ENCODE measurements around the gene MRPS9.

The MRPS9 gene

GRCh38 chr2:105037572-105038382 lies at the start of gene MRPS9:
Gene MRPS9, plus strand, starts transcription at chr2:105038069. Its CDS starts 24 bp downstream, at chr2:105038093.
- Histone ChIP-seq H3K4me1 (ENCODE audit: control insufficient read depth, insufficient read depth, low read length) (peaks cover 24% of the 10 kb centered on the region), H3K36me3 (ENCODE audit: control insufficient read depth, insufficient read depth, low read length) (no peaks in the 10 kb centered on the region), H3K9me3 (ENCODE audit: control insufficient read depth, insufficient read depth, low read depth, low read length) (peaks cover 3% of the 10 kb centered on the region; the same call in 1 of the 2 replicates), H3K4me3 (ENCODE audit: low read depth, low read length) (peak within 1 kb of the TSS; percentile 92), H3K9ac (ENCODE audit: low read length) (peak within 1 kb of the TSS; percentile 92), H3K27ac (ENCODE audit: low read depth, low read length) (peak within 1 kb of the TSS; percentile 82), H3K27me3 (ENCODE audit: control insufficient read depth, insufficient read depth, low read length) (no peaks in the 10 kb centered on the region)

- no peak overlapping the region for H3K9ac ChIP-seq (ENCODE audit: low read length)
- no peaks in the 10 kb centered on the region for H3K36me3 ChIP-seq (ENCODE audit: control insufficient read depth, insufficient read depth, low read length)
- H3K27ac ChIP-seq (ENCODE audit: low read depth, low read length): no peak overlapping the region
- H3K9me3 ChIP-seq (ENCODE audit: control insufficient read depth, insufficient read depth, low read depth, low read length): peaks cover 11% of the 10 kb centered on the region
- 0 out of 2 replicates have a peak, but pooled peaks cover 8% of the 10 kb centered on the region for H3K4me1 ChIP-seq (ENCODE audit: control insufficient read depth, insufficient read depth, low read length)
- no peaks in the 10 kb centered on the region for H3K27me3 ChIP-seq (ENCODE audit: control insufficient read depth, insufficient read depth, low read length)
- no peak overlapping the region for H3K4me3 ChIP-seq (ENCODE audit: low read depth, low read length)
These were observed 32.5 kb upstream of the MRPS9 start for GRCh38 chr2:105005181-105005951.

GRCh38 chr2:105007367-105007766 lies 30.5 kb upstream of the MRPS9 start:
- Histone ChIP-seq H3K27me3 (ENCODE audit: control insufficient read depth, insufficient read depth, low read length) (no peaks in the 10 kb centered on the region), H3K36me3 (ENCODE audit: control insufficient read depth, insufficient read depth, low read length) (no peaks in the 10 kb centered on the region), H3K4me1 (ENCODE audit: control insufficient read depth, insufficient read depth, low read length) (0 out of 2 replicates have a peak, but pooled peaks cover 8% of the 10 kb centered on the region), H3K27ac (ENCODE audit: low read depth, low read length) (no peak overlapping the region), H3K9me3 (ENCODE audit: control insufficient read depth, insufficient read depth, low read depth, low read length) (peaks cover 11% of the 10 kb centered on the region), H3K4me3 (ENCODE audit: low read depth, low read length) (no peak overlapping the region), H3K9ac (ENCODE audit: low read length) (no peak overlapping the region)

- H3K36me3 ChIP-seq (ENCODE audit: control insufficient read depth, insufficient read depth, low read length): no peaks in the 10 kb centered on the region
- no peak overlapping the region for H3K27ac ChIP-seq (ENCODE audit: low read depth, low read length)
- H3K27me3 ChIP-seq (ENCODE audit: control insufficient read depth, insufficient read depth, low read length): no peaks in the 10 kb centered on the region
- 0 out of 2 replicates have a peak, but pooled peaks cover 4% of the 10 kb centered on the region for H3K4me1 ChIP-seq (ENCODE audit: control insufficient read depth, insufficient read depth, low read length)
- H3K9ac ChIP-seq (ENCODE audit: low read length): no peak overlapping the region
- no peak overlapping the region for H3K4me3 ChIP-seq (ENCODE audit: low read depth, low read length)
- H3K9me3 ChIP-seq (ENCODE audit: control insufficient read depth, insufficient read depth, low read depth, low read length): peaks cover 16% of the 10 kb centered on the region; the same call in 1 of the 2 replicates
These were observed 5.4 kb upstream of the MRPS9 start for GRCh38 chr2:105032476-105032875.

- peaks cover 13% of the 10 kb centered on the region; the same call in 1 of the 2 replicates for H3K9me3 ChIP-seq (ENCODE audit: control insufficient read depth, insufficient read depth, low read depth, low read length)
- H3K27ac ChIP-seq (ENCODE audit: low read depth, low read length): no peak overlapping the region
- H3K4me3 ChIP-seq (ENCODE audit: low read depth, low read length): no peak overlapping the region
- no peaks in the 10 kb centered on the region for H3K27me3 ChIP-seq (ENCODE audit: control insufficient read depth, insufficient read depth, low read length)
- no peak overlapping the region for H3K9ac ChIP-seq (ENCODE audit: low read length)
- 0 out of 2 replicates have a peak, but pooled peaks cover 6% of the 10 kb centered on the region for H3K4me1 ChIP-seq (ENCODE audit: control insufficient read depth, insufficient read depth, low read length)
- H3K36me3 ChIP-seq (ENCODE audit: control insufficient read depth, insufficient read depth, low read length): no peaks in the 10 kb centered on the region
These were observed 3.7 kb upstream of the MRPS9 start for GRCh38 chr2:105034170-105034569.

- Histone ChIP-seq H3K9me3 (ENCODE audit: control insufficient read depth, insufficient read depth, low read depth, low read length) (peaks cover 3% of the 10 kb centered on the region; the same call in 1 of the 2 replicates), H3K4me1 (ENCODE audit: control insufficient read depth, insufficient read depth, low read length) (peaks cover 24% of the 10 kb centered on the region), H3K4me3 (ENCODE audit: low read depth, low read length) (peak overlapping the region; percentile 92), H3K36me3 (ENCODE audit: control insufficient read depth, insufficient read depth, low read length) (no peaks in the 10 kb centered on the region), H3K9ac (ENCODE audit: low read length) (peak overlapping the region; percentile 92), H3K27me3 (ENCODE audit: control insufficient read depth, insufficient read depth, low read length) (no peaks in the 10 kb centered on the region), H3K27ac (ENCODE audit: low read depth, low read length) (peak overlapping the region; percentile 82)
These were observed 653 bp downstream of the MRPS9 start for GRCh38 chr2:105038383-105039061.

GRCh38 chr2:105039559-105039958 lies 1.7 kb downstream of the MRPS9 start:
- H3K27me3 ChIP-seq (ENCODE audit: control insufficient read depth, insufficient read depth, low read length): no peaks in the 10 kb centered on the region
- no peak overlapping the region for H3K9ac ChIP-seq (ENCODE audit: low read length)
- no peaks in the 10 kb centered on the region for H3K36me3 ChIP-seq (ENCODE audit: control insufficient read depth, insufficient read depth, low read length)
- no peak overlapping the region for H3K27ac ChIP-seq (ENCODE audit: low read depth, low read length)
- peaks cover 24% of the 10 kb centered on the region for H3K4me1 ChIP-seq (ENCODE audit: control insufficient read depth, insufficient read depth, low read length)
- 0 out of 2 replicates have a peak overlapping the region, but pooled peaks have one; percentile 18 for H3K4me3 ChIP-seq (ENCODE audit: low read depth, low read length)
- peaks cover 3% of the 10 kb centered on the region; the same call in 1 of the 2 replicates for H3K9me3 ChIP-seq (ENCODE audit: control insufficient read depth, insufficient read depth, low read depth, low read length)

GRCh38 chr2:105042189-105042588 lies 4.3 kb downstream of the MRPS9 start:
- H3K4me3 ChIP-seq (ENCODE audit: low read depth, low read length): no peak overlapping the region
- H3K4me1 ChIP-seq (ENCODE audit: control insufficient read depth, insufficient read depth, low read length): peaks cover 21% of the 10 kb centered on the region
- no peaks in the 10 kb centered on the region for H3K27me3 ChIP-seq (ENCODE audit: control insufficient read depth, insufficient read depth, low read length)
- no peak overlapping the region for H3K9ac ChIP-seq (ENCODE audit: low read length)
- H3K36me3 ChIP-seq (ENCODE audit: control insufficient read depth, insufficient read depth, low read length): no peaks in the 10 kb centered on the region
- no peak overlapping the region for H3K27ac ChIP-seq (ENCODE audit: low read depth, low read length)
- H3K9me3 ChIP-seq (ENCODE audit: control insufficient read depth, insufficient read depth, low read depth, low read length): no peaks in the 10 kb centered on the region

- no peaks in the 10 kb centered on the region for H3K27me3 ChIP-seq (ENCODE audit: control insufficient read depth, insufficient read depth, low read length)
- no peaks in the 10 kb centered on the region for H3K4me1 ChIP-seq (ENCODE audit: control insufficient read depth, insufficient read depth, low read length)
- peaks cover 19% of the 10 kb centered on the region for H3K36me3 ChIP-seq (ENCODE audit: control insufficient read depth, insufficient read depth, low read length)
- no peak overlapping the region for H3K27ac ChIP-seq (ENCODE audit: low read depth, low read length)
- H3K9me3 ChIP-seq (ENCODE audit: control insufficient read depth, insufficient read depth, low read depth, low read length): peaks cover 5% of the 10 kb centered on the region; the same call in 1 of the 2 replicates
- H3K4me3 ChIP-seq (ENCODE audit: low read depth, low read length): no peak overlapping the region
- H3K9ac ChIP-seq (ENCODE audit: low read length): no peak overlapping the region
These were observed 14.9 kb downstream of the MRPS9 start for GRCh38 chr2:105052773-105053172.

- Histone ChIP-seq H3K27me3 (ENCODE audit: control insufficient read depth, insufficient read depth, low read length) (no peaks in the 10 kb centered on the region), H3K4me1 (ENCODE audit: control insufficient read depth, insufficient read depth, low read length) (no peaks in the 10 kb centered on the region), H3K9ac (ENCODE audit: low read length) (no peak overlapping the region), H3K36me3 (ENCODE audit: control insufficient read depth, insufficient read depth, low read length) (peaks cover 20% of the 10 kb centered on the region), H3K9me3 (ENCODE audit: control insufficient read depth, insufficient read depth, low read depth, low read length) (peaks cover 5% of the 10 kb centered on the region; the same call in 1 of the 2 replicates), H3K27ac (ENCODE audit: low read depth, low read length) (0 out of 2 replicates have a peak overlapping the region, but pooled peaks have one; percentile 32), H3K4me3 (ENCODE audit: low read depth, low read length) (no peak overlapping the region)
These were observed 17.7 kb downstream of the MRPS9 start for GRCh38 chr2:105055613-105056012.
